ENCODE data around the gene SEC22A. TPM values are rescaled to one million over a fixed set of nuclear protein-coding genes. Genes with fewer than 3 reads are reported as not detected.

Gene SEC22A
- total and polyA plus RNA-seq, 10 of the 15 experiments (the other 5 are each of a cell fraction or from before 2014, with no cell fraction given), result 19.3 to 70.3 (median 36.7) TPM

GRCh38 chr3:123291404-123291803 is 89.7 kb downstream of the SEC22A start (continued):
- TF ChIP-seq REST (IDR thresholded peaks at IDR 0.05; ENCODE audit: low read depth, low read length), result no peak
- TF ChIP-seq MEF2A (IDR thresholded peaks at IDR 0.05; ENCODE audit: insufficient read depth, low read depth, low read length), result no peak
- TF ChIP-seq LARP7 (IDR thresholded peaks at IDR 0.05), result no peak
- TF ChIP-seq HCFC1 (IDR thresholded peaks at IDR 0.05; ENCODE audit: low read length), result no peak
- no peak for TF ChIP-seq YY1 (IDR thresholded peaks at IDR 0.05; ENCODE audit: low read depth, low read length)
- no peak for TF ChIP-seq BCL11A (IDR thresholded peaks at IDR 0.05; ENCODE audit: low read depth, low read length)

- ATAC-seq, result no peak
- RAD21 ChIA-PET (ENCODE audit: unreplicated experiment), result no interaction called here
- no peak for FAIRE-seq
- intact Hi-C loops (cut with micrococcal nuclease; ENCODE audit: unreplicated experiment), result no loop called here
- in situ Hi-C loops (cut with MboI), result no loop called here
- no TSS peak for BruUV-seq (replicated peaks)
- SMC1A ChIA-PET (ENCODE audit: uncharacterized antibody, unreplicated experiment), result interaction anchor here (0.6 to 0.7 kb wide), 2 partner anchors 1101 to 1377 kb away, joined by 3 to 4 read pairs; no protein-coding TSS in a partner anchor
- H3K79me2 ChIP-seq (ENCODE audit: control insufficient read depth, insufficient read depth, low read length), result no peaks in the 10 kb centered on the region
- TF ChIP-seq PRDM15 (CRISPR knock-in tag; IDR thresholded peaks at IDR 0.05) (no peak), IKZF2 (IDR thresholded peaks at IDR 0.05) (no peak), ZSCAN29 (IDR thresholded peaks at IDR 0.05) (no peak)
- H2AFZ ChIP-seq (ENCODE audit: control insufficient read depth, low read depth, low read length), result no peak overlapping the region
- no peak overlapping the region for H3K4me2 ChIP-seq (ENCODE audit: control insufficient read depth, insufficient read depth)
- no peak for DNase-seq (ENCODE audit: low read depth, low spot score)
- no peaks in the 10 kb centered on the region for H3K36me3 ChIP-seq (ENCODE audit: control insufficient read depth in 2 of 2, insufficient read depth in 2 of 2, low read length in 1 of 2)
- POLR2A ChIA-PET, result no interaction called here
- whole genome bisulfite sequencing (ENCODE audit: insufficient coverage, insufficient replicate concordance, low lambda C conversion rate, missing lambda C conversion rate), result 10% methylated on average over 15 of the region's 15 CpGs
- no peaks in the 10 kb centered on the region for H3K4me1 ChIP-seq (ENCODE audit: control insufficient read depth, insufficient read depth, low read length)
- CTCF ChIA-PET, result interaction anchor here (0.8 kb wide), 1 partner anchor 15 kb away, joined by 4 read pairs; no protein-coding TSS in a partner anchor
- no peak overlapping the region for H3K9ac ChIP-seq (ENCODE audit: control insufficient read depth, insufficient read depth, low read length)
- no peaks in the 10 kb centered on the region for H3K9me3 ChIP-seq (replicated peaks; ENCODE audit: control insufficient read depth, insufficient read depth, low read length)
- no peak overlapping the region for H3K27ac ChIP-seq (ENCODE audit: control insufficient read depth, insufficient read depth)
- no peaks in the 10 kb centered on the region for H4K20me1 ChIP-seq (ENCODE audit: control insufficient read depth, insufficient read depth)
- H3K4me3 ChIP-seq, result no peak overlapping the region
- H3K27me3 ChIP-seq (replicated peaks in 1 of 2; ENCODE audit: control insufficient read depth in 2 of 2, insufficient read depth in 2 of 2, low read length in 1 of 2), result no peaks in the 10 kb centered on the region; a peak in 1 of 4 replicates
Observed at GRCh38 chr3:123292321-123293310, 90.9 kb downstream of the SEC22A start.

Data from GM12878 (cell line).